Keratinocyte (primary cell): ENCODE results near the gene PLA2G2D. TPM values are rescaled to one million over a fixed set of nuclear protein-coding genes. Genes with fewer than 3 reads are reported as not detected.

Experiments used
- DNase-seq: peaks from one replicate; pipeline ENCODE4 v3.0.0-alpha.2; 2011; ENCODE audit warnings: low read depth, missing footprints, low spot score
- FAIRE-seq: peaks from 2 replicates; lab custom pipeline; 2011; peaks lifted over from hg19 to GRCh38; lab: Jason Lieb, UNC
- H2AFZ ChIP-seq: 2 replicates; pipeline ENCODE4 v1.6.0; 2012; ENCODE audit warnings: low read length, control low read depth, inconsistent platforms; ENCODE audit not compliant: control insufficient read depth
- H3K27ac ChIP-seq: 2 replicates; pipeline ENCODE4 v1.5.1; 2011; ENCODE audit warnings: low read length; ENCODE audit not compliant: control insufficient read depth, insufficient read depth
- H3K27me3 ChIP-seq: 3 replicates; pipeline ENCODE4 v1.6.0; 2011; ENCODE audit warnings: low read length; ENCODE audit not compliant: control insufficient read depth, insufficient read depth; ENCODE audit errors: extremely low read depth
- H3K36me3 ChIP-seq, 2 experiments: 2 replicates in 1 of 2; 3 replicates in 1 of 2; pipeline ENCODE4 v1.5.1; 2011; ENCODE audit warnings: low read length in 2 of 2, mild to moderate bottlenecking in 1 of 2; ENCODE audit not compliant: control insufficient read depth in 2 of 2, insufficient read depth in 2 of 2; ENCODE audit errors: extremely low read depth in 1 of 2
- H3K4me1 ChIP-seq: 3 replicates; pipeline ENCODE4 v1.5.1; 2011; ENCODE audit warnings: low read length; ENCODE audit not compliant: control insufficient read depth, insufficient read depth; ENCODE audit errors: extremely low read depth
- H3K4me2 ChIP-seq: 3 replicates; pipeline ENCODE4 v1.6.0; 2011; ENCODE audit warnings: low read depth, low read length; ENCODE audit not compliant: control insufficient read depth, insufficient read depth; ENCODE audit errors: extremely low read depth
- H3K4me3 ChIP-seq, 3 experiments: fragments of 200-600 bp in 1 of 3; sonication (generic) in 1 of 3; 2 replicates in 2 of 3; 3 replicates in 1 of 3; pipeline ENCODE4 v1.5.1; 2011 to 2016; ENCODE audit warnings: low read length in 3 of 3, mild to moderate bottlenecking in 3 of 3, control low read depth in 2 of 3, inconsistent platforms in 1 of 3, low read depth in 1 of 3, mixed read lengths in 1 of 3, mixed run types in 1 of 3, moderate library complexity in 1 of 3; ENCODE audit not compliant: control insufficient read depth in 2 of 3, insufficient read depth in 2 of 3; ENCODE audit errors: extremely low read depth in 1 of 3
- H3K79me2 ChIP-seq: 2 replicates; pipeline ENCODE4 v1.6.0; 2012; ENCODE audit warnings: low read length; ENCODE audit not compliant: control insufficient read depth, insufficient read depth
- H3K9ac ChIP-seq: 3 replicates; pipeline ENCODE4 v1.6.0; 2011; ENCODE audit warnings: low read length; ENCODE audit not compliant: control insufficient read depth, insufficient read depth; ENCODE audit errors: extremely low read depth
- H3K9me1 ChIP-seq: 3 replicates; pipeline ENCODE4 v1.6.0; 2011; ENCODE audit warnings: low read length; ENCODE audit not compliant: control insufficient read depth, insufficient read depth; ENCODE audit errors: extremely low read depth
- H3K9me3 ChIP-seq: 2 replicates; pipeline ENCODE4 v1.5.1; 2012; ENCODE audit warnings: low read depth, low read length; ENCODE audit not compliant: control insufficient read depth
- H4K20me1 ChIP-seq: 3 replicates; pipeline ENCODE4 v1.6.0; 2011; ENCODE audit warnings: low read length; ENCODE audit not compliant: control insufficient read depth, insufficient read depth; ENCODE audit errors: extremely low read depth
- EZH2 ChIP-seq: IDR thresholded peaks from one replicate; pipeline ENCODE4 v1.6.1; 2012; ENCODE audit warnings: inconsistent platforms, mild to moderate bottlenecking, low read length, moderate library complexity
- dilution Hi-C: fragments of 300-500 bp; cut with MboI; formaldehyde crosslinking; loops from one replicate; pipeline ENCODE4 v1.7.0; 2020; ENCODE audit warnings: low sequenced_read_pairs; ENCODE audit not compliant: extremely low pct_ligation_motif_present
- polyA plus RNA-seq, 5 experiments: library from polyadenylated mRNA; depleted of rRNA in 3 of 5; stranded (reverse) in 3 of 5; stranded (forward) in 1 of 5; unstranded in 1 of 5; fragments of >200 nt; gene quantifications; 1 replicate in 1 of 5; 2 replicates in 3 of 5; 3 replicates in 1 of 5; pipeline versions ENCODE4 v1.2.1 to v1.2.3, GENCODE V29; 2011 to 2012; ENCODE audit warnings: missing spikeins in 2 of 5, low read depth in 1 of 5, low replicate concordance in 1 of 5
- TF ChIP-seq, protein P1 (sequence below), 3 experiments: IDR thresholded peaks in 1 of 3; conservative IDR thresholded peaks in 1 of 3; optimal IDR thresholded peaks in 1 of 3; 2 replicates in 2 of 3; 3 replicates in 1 of 3; pipeline versions ENCODE3 to v1.5.1; 2011; ENCODE audit warnings: low read length in 3 of 3, mild to moderate bottlenecking in 3 of 3, moderate library complexity in 2 of 3, control low read depth in 1 of 3, inconsistent platforms in 1 of 3; ENCODE audit not compliant: insufficient read depth in 2 of 3; ENCODE audit errors: extremely low read depth in 1 of 3

The PLA2G2D gene
- polyA plus RNA-seq, 1 donor (not counting 4 experiments of a cell fraction or from before 2014, with no cell fraction given) = not detected

- Histone ChIP-seq H3K79me2 (no peaks in the 10 kb centered on the region), H2AFZ (no peak overlapping the region), H3K36me3 (no peaks in the 10 kb centered on the region), H3K4me3 (no peak overlapping the region), H3K27me3 (no peaks in the 10 kb centered on the region), H4K20me1 (no peaks in the 10 kb centered on the region), H3K9ac (no peak overlapping the region), H3K4me2 (no peak overlapping the region), H3K9me3 (no peaks in the 10 kb centered on the region), H3K9me1 (no peaks in the 10 kb centered on the region), H3K4me1 (peaks cover 7% of the 10 kb centered on the region), H3K27ac (no peak overlapping the region)
- DNase-seq (no peak), FAIRE-seq (no peak)
- dilution Hi-C loops = no loop called here
- no peak for TF ChIP-seq EZH2
- TF ChIP-seq, protein P1, sequence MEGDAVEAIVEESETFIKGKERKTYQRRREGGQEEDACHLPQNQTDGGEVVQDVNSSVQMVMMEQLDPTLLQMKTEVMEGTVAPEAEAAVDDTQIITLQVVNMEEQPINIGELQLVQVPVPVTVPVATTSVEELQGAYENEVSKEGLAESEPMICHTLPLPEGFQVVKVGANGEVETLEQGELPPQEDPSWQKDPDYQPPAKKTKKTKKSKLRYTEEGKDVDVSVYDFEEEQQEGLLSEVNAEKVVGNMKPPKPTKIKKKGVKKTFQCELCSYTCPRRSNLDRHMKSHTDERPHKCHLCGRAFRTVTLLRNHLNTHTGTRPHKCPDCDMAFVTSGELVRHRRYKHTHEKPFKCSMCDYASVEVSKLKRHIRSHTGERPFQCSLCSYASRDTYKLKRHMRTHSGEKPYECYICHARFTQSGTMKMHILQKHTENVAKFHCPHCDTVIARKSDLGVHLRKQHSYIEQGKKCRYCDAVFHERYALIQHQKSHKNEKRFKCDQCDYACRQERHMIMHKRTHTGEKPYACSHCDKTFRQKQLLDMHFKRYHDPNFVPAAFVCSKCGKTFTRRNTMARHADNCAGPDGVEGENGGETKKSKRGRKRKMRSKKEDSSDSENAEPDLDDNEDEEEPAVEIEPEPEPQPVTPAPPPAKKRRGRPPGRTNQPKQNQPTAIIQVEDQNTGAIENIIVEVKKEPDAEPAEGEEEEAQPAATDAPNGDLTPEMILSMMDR (optimal IDR thresholded peaks at IDR 0.05 in 1 of 3, IDR thresholded peaks at IDR 0.05 in 1 of 3, conservative IDR thresholded peaks at IDR 0.05 in 1 of 3; ENCODE audit: extremely low read depth in 1 of 3, insufficient read depth in 2 of 3, low read length in 3 of 3) = no peak
Measured at GRCh38 chr1:20139776-20140612, 20.7 kb upstream of the PLA2G2D start.

DNA sequence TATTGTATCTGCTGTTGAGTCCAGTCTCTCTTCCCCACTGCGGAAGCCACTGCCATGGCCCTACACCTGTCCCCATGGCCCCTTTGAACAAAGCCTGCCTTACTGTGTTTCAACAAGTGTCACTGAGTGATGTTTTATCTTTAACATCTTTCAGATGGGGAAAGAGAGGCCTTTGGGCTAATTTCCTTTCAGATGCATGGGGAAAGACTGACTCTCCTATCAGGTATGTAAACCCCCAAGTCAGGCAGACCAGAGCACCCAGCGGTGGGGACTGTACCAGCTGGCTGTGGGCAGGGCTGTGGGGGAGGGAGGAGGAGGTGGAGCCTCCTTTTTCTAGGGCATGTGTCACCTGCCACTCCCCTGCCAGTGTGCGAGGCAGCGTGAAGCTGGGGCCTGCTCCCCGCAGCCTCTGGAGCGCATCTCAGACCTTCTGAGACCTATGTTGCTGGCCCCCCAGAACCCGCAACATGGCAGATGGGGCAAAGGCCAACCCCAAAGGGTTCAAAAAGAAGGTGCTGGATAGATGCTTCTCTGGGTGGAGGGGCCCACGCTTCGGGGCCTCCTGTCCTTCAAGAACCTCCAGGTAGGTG is 19.7 kb upstream of the PLA2G2D start, which contains the start of gene PLA2G2F:
TSS of gene PLA2G2F (plus strand) at position 363 of the 590 bp plus-strand sequence. CDS start at position 468, 105 bp downstream.
- Histone ChIP-seq H3K27me3 (no peaks in the 10 kb centered on the region), H3K9ac (no peak within 1 kb of the TSS), H3K4me2 (no peak within 1 kb of the TSS), H3K4me1 (peaks cover 7% of the 10 kb centered on the region), H4K20me1 (no peaks in the 10 kb centered on the region), H3K9me3 (no peaks in the 10 kb centered on the region), H3K27ac (no peak within 1 kb of the TSS), H2AFZ (no peak within 1 kb of the TSS), H3K9me1 (no peaks in the 10 kb centered on the region), H3K4me3 (no peak within 1 kb of the TSS), H3K79me2 (no peaks in the 10 kb centered on the region), H3K36me3 (no peaks in the 10 kb centered on the region)
- dilution Hi-C loops = no loop called here
- no peak for FAIRE-seq
- DNase-seq = no peak
- TF ChIP-seq, protein P1 (optimal IDR thresholded peaks at IDR 0.05 in 1 of 3, IDR thresholded peaks at IDR 0.05 in 1 of 3, conservative IDR thresholded peaks at IDR 0.05 in 1 of 3; ENCODE audit: extremely low read depth in 1 of 3, insufficient read depth in 2 of 3, low read length in 3 of 3) = no peak
- TF ChIP-seq EZH2 = no peak
